OCI-LY3 (cell line): Measurements from ENCODE around the gene CAPN14.

ENCODE experiments used
- CTCF ChIP-seq: fragments of 200-600, 300-600 bp; sonication (generic); IDR thresholded peaks from 2 replicates; pipeline ENCODE4 v1.5.1; 2014; ENCODE audit warnings: antibody characterized with exemption, low read length, low read depth
- EZH2phosphoT487 ChIP-seq: fragments of 200-600 bp; shearing (Covaris generic); IDR thresholded peaks from 2 replicates; pipeline ENCODE4 v1.6.1; 2018; ENCODE audit warnings: antibody characterized with exemption, mixed run types, low read depth

DNA sequence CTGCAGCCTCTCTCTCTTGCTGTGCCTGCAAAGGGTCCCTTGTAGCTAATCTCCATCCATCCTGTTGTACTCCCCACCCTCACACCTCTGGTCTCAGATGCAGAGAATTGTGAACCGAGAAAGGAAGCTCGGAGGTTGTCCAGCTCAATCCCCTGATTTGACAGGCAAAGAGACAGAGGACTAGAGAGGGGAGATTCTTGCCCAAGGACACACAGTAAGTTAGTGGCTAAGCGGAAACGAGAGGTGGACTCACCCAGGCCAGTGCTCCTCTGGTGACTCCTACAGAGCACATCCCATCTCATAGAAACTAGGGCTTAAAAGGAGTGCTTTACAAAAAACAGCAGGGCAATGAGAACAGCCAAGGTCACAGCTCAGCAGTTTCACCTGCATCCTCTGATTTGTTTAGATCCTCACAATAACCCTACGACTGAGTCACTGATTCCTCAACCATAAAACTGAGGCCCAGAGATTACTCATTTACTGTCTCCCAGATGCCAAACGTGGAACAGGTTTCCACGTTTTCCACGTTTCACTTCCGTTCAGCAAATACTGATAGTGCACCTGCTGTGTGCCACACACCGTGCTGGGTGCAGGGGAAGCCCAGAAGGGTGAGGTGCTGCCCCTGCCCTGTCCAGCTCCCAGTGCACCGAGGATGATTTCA is 38.7 kb upstream of the CAPN14 start:
- TF ChIP-seq CTCF (no peak), EZH2phosphoT487 (peak; percentile 72; the same call in 1 of the 2 replicates)
